SK-N-SH treated with all-trans-retinoic acid at 6 μM for 48 hours (cell line): ENCODE results near the gene PTTG1IP.
"Not testable (repeated sequence)": the region's sequence is repeated elsewhere in the genome, so short reads cannot be mapped to it uniquely, and the experiment has no call there.

Experiments
- ATAC-seq: fragments of 200-7000 bp; cut with Tn5 transposase; 3 replicates; pipeline ENCODE4 v1.9.1; 2020; ENCODE audit warnings: mild to moderate bottlenecking, moderate library complexity
- ARNTL ChIP-seq: fragments of 450-650 bp; formaldehyde crosslinking; IDR thresholded peaks from 2 replicates; pipeline ENCODE4 v1.5.0; 2020; ENCODE audit warnings: low read depth, mild to moderate bottlenecking, moderate library complexity, borderline replicate concordance
- BACH2 ChIP-seq: fragments of 250-450 bp; sonication (Bioruptor Pico); IDR thresholded peaks from 2 replicates; pipeline ENCODE4 v1.9.0; 2021; ENCODE audit warnings: mild to moderate bottlenecking, borderline replicate concordance
- GLIS3 ChIP-seq: fragments of 250-450 bp; sonication (Bioruptor Pico); IDR thresholded peaks from 2 replicates; pipeline ENCODE4 v1.5.0; 2020; ENCODE audit warnings: mild to moderate bottlenecking, moderate library complexity
- OSR1 ChIP-seq: fragments of 250-450 bp; sonication (Bioruptor Pico); IDR thresholded peaks from 2 replicates; pipeline ENCODE4 v1.8.0; 2022; ENCODE audit warnings: moderate library complexity, mild to moderate bottlenecking, inconsistent platforms
- TCF4 ChIP-seq: fragments of 250-450 bp; sonication (Bioruptor Pico); IDR thresholded peaks from 2 replicates; pipeline ENCODE4 v1.8.0; 2021; ENCODE audit warnings: mild to moderate bottlenecking, moderate library complexity, borderline replicate concordance
- ZC3H10 ChIP-seq: fragments of 250-450 bp; sonication (Bioruptor Pico); IDR thresholded peaks from 2 replicates; pipeline ENCODE4 v1.5.1; 2021; ENCODE audit warnings: mild to moderate bottlenecking, moderate library complexity
- ZFP3 ChIP-seq: fragments of 250-450 bp; sonication (Bioruptor Pico); IDR thresholded peaks from 2 replicates; pipeline ENCODE4 v1.5.0; 2020; ENCODE audit warnings: mild to moderate bottlenecking, moderate library complexity
- ZNF565 ChIP-seq: fragments of 450-650 bp; formaldehyde crosslinking; conservative IDR thresholded peaks from 2 replicates; pipeline ENCODE4 v1.5.0; 2020; ENCODE audit warnings: low read depth, mild to moderate bottlenecking, moderate library complexity
- ZNF70 ChIP-seq: fragments of 450-650 bp; formaldehyde crosslinking; IDR thresholded peaks from 2 replicates; pipeline ENCODE4 v1.5.0; 2020; ENCODE audit warnings: mild to moderate bottlenecking, moderate library complexity
- ZNF8 ChIP-seq: fragments of 450-650 bp; formaldehyde crosslinking; IDR thresholded peaks from 2 replicates; pipeline ENCODE4 v1.5.0; 2020; ENCODE audit warnings: mild to moderate bottlenecking, moderate library complexity
- TF ChIP-seq, protein P1 (sequence below): fragments of 250-450 bp; sonication (Bioruptor Pico); IDR thresholded peaks from 2 replicates; pipeline ENCODE4 v1.8.0; 2020; ENCODE audit warnings: mild to moderate bottlenecking, moderate library complexity, borderline replicate concordance
- TF ChIP-seq, protein P2 (sequence below): fragments of 250-450 bp; sonication (Bioruptor Pico); IDR thresholded peaks from 2 replicates; pipeline ENCODE4 v1.5.0; 2020; ENCODE audit warnings: mild to moderate bottlenecking, moderate library complexity
- TF ChIP-seq, protein P3 (sequence below): fragments of 250-450 bp; sonication (Bioruptor Pico); IDR thresholded peaks from 2 replicates; pipeline ENCODE4 v1.8.0; 2021; ENCODE audit warnings: low read depth, mild to moderate bottlenecking, moderate library complexity, borderline replicate concordance
- TF ChIP-seq, protein P4 (sequence below): fragments of 250-450 bp; sonication (Bioruptor Pico); IDR thresholded peaks from 2 replicates; pipeline ENCODE4 v1.5.1; 2021; ENCODE audit warnings: mild to moderate bottlenecking, moderate library complexity

Gene PTTG1IP

DNA sequence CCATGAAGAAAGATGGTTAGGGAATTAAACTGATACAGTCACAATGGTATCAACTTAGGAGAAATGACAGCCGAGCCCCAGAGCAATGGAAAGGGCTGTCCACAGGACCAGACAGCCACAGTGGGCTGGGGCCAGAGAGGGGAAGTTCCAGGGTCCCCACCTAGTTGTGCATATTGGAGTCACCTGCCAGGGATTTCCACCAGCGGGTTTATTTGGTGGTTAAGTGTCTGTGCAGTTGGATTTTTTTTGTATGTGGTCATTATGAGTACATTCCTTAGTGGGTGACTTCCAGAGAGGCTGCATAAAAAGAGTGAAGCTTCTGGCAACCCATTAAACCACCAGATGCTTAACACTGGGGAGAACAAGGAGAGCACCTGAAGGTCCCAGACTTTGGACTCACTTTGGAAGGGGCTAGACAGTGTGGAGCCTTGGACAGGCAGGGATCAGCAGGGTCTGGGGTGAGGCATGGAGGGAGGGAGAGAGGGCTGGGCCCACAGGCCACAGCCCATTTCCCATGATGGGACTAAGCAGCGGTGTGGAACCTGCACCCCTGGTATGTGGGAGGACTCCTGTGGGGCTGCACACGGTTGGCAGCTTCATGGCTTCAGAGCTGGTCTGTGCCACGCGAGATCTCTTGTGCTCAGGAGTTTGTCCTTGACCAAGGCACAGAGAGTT is 7.8 kb upstream of the PTTG1IP start (continued):
- TF ChIP-seq, protein P1, sequence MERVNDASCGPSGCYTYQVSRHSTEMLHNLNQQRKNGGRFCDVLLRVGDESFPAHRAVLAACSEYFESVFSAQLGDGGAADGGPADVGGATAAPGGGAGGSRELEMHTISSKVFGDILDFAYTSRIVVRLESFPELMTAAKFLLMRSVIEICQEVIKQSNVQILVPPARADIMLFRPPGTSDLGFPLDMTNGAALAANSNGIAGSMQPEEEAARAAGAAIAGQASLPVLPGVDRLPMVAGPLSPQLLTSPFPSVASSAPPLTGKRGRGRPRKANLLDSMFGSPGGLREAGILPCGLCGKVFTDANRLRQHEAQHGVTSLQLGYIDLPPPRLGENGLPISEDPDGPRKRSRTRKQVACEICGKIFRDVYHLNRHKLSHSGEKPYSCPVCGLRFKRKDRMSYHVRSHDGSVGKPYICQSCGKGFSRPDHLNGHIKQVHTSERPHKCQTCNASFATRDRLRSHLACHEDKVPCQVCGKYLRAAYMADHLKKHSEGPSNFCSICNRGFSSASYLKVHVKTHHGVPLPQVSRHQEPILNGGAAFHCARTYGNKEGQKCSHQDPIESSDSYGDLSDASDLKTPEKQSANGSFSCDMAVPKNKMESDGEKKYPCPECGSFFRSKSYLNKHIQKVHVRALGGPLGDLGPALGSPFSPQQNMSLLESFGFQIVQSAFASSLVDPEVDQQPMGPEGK: no peak
- TF ChIP-seq ZNF8 (CRISPR knock-in tag): no peak
- TF ChIP-seq TCF4 (CRISPR knock-in tag): no peak
- TF ChIP-seq, protein P2, sequence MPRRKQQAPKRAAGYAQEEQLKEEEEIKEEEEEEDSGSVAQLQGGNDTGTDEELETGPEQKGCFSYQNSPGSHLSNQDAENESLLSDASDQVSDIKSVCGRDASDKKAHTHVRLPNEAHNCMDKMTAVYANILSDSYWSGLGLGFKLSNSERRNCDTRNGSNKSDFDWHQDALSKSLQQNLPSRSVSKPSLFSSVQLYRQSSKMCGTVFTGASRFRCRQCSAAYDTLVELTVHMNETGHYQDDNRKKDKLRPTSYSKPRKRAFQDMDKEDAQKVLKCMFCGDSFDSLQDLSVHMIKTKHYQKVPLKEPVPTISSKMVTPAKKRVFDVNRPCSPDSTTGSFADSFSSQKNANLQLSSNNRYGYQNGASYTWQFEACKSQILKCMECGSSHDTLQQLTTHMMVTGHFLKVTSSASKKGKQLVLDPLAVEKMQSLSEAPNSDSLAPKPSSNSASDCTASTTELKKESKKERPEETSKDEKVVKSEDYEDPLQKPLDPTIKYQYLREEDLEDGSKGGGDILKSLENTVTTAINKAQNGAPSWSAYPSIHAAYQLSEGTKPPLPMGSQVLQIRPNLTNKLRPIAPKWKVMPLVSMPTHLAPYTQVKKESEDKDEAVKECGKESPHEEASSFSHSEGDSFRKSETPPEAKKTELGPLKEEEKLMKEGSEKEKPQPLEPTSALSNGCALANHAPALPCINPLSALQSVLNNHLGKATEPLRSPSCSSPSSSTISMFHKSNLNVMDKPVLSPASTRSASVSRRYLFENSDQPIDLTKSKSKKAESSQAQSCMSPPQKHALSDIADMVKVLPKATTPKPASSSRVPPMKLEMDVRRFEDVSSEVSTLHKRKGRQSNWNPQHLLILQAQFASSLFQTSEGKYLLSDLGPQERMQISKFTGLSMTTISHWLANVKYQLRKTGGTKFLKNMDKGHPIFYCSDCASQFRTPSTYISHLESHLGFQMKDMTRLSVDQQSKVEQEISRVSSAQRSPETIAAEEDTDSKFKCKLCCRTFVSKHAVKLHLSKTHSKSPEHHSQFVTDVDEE: no peak
- TF ChIP-seq ARNTL: no peak
- no peak for TF ChIP-seq ZC3H10 (CRISPR knock-in tag)

DNA sequence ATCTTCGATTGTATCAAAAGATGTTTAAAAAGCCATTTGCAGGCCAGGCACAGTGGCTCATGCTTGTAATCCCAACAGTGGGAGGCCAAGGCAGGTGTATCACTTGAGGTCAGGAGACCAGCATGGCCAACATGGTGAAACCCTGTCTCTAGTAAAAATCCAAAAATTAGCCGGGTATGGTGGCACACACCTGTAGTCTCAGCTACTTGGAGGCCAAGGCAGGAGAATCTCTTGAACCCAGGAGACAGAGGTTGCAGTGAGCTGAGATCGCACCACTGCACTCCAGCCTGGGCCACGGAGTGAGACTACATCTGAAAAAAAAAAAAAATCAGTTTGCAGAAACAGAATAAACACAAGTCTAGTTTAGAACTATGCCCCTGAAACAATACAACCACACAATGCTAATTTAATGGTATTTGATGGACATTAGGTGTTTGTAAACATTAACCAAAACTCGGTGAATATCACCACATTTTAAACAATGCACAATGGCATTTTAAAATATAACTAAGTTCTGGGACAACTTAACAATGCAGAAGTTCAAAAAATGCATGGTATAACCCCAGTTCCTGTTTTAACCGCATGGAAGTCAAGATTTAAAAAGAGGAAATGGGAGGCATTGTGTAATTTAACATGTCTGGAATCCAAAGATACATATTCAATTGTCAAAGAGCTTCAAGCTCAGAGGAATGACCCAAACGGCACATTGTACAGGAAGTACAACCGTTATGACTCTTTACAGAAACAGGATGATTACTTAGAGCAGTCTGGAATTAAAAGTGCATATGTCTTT is 7.1 kb upstream of the PTTG1IP start:
- peak; percentile 40; the same call in 2 of the 3 replicates for ATAC-seq

DNA sequence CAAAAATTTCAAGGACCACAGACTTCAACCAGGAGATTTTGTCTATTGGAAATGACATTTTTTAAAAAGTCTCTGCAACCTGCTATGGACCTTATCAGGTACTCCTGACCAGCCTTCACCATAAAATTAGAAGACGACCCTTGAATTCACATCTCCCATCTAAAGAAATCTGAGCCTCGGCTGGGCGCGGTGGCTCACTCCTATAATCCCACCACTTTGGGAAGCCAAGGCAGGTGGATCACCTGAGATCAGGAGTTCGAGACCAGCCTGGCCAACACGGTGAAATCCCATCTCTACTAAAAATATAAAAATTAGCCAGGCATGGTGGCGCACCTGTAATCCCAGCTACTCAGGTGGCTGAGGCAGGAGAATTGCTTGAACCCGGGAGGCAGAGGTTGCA is 5.7 kb upstream of the PTTG1IP start:
- not testable (repeated sequence) for ATAC-seq

More for the DNA sequence above, 7.1 kb upstream of the PTTG1IP start:
- TF ChIP-seq OSR1 (CRISPR knock-in tag): no peak
- no peak for TF ChIP-seq BACH2 (CRISPR knock-in tag)
- TF ChIP-seq ZNF565 (CRISPR knock-in tag): no peak
- no peak for TF ChIP-seq ZFP3 (CRISPR knock-in tag)
- no peak for TF ChIP-seq TCF4 (CRISPR knock-in tag)
- TF ChIP-seq, protein P3, sequence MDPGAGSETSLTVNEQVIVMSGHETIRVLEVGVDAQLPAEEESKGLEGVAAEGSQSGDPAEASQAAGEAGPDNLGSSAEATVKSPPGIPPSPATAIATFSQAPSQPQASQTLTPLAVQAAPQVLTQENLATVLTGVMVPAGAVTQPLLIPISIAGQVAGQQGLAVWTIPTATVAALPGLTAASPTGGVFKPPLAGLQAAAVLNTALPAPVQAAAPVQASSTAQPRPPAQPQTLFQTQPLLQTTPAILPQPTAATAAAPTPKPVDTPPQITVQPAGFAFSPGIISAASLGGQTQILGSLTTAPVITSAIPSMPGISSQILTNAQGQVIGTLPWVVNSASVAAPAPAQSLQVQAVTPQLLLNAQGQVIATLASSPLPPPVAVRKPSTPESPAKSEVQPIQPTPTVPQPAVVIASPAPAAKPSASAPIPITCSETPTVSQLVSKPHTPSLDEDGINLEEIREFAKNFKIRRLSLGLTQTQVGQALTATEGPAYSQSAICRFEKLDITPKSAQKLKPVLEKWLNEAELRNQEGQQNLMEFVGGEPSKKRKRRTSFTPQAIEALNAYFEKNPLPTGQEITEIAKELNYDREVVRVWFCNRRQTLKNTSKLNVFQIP (CRISPR knock-in tag): no peak
- TF ChIP-seq ARNTL: no peak

DNA sequence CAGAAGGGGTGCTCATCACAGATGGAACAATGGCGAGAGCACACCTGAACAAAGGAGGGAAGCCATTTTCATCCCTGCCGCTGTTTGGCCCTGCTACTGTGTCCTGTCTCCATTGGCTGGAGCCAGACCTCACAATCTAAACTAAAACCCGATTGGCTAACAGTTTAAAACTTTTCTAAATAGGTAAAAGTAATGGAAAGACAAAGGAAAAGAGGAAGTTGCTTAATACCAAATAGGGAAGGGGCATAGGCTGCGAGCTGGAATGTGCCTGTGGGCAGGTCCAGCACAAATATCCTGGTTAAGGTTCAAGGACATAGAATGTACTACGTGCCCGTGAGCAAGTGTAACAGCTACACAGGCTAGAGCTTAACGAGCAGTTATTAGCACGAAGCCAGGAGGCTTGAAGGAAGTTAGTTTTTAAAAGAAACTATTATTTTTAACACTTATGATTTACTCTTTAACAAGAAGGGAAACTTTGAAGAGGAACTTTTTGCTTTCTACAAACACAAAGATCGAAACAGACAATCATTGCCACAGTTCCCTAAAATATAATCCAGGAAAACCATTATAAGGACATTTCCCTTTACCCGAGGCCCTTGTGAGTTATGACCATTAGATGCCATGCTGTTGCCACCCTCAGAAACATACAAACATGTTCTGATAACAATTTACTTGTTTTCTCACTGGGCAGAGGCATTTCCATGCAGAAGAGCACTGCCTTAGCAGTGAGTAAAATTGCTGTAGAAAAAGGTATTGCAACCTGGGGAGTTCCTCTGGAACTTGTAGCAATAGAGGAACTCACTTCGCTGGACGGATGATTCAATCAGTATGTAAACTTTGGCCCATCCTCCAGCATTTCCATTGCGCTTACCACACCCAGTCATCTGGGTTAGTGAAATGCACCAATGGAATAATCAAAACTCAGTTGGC is 4.8 kb upstream of the PTTG1IP start:
- no peak for ATAC-seq
- TF ChIP-seq ZNF565 (CRISPR knock-in tag): no peak
- no peak for TF ChIP-seq GLIS3 (CRISPR knock-in tag)
- TF ChIP-seq, protein P1: no peak
- TF ChIP-seq ZNF8 (CRISPR knock-in tag): no peak
- no peak for TF ChIP-seq BACH2 (CRISPR knock-in tag)
- no peak for TF ChIP-seq ZNF70 (CRISPR knock-in tag)
- TF ChIP-seq, protein P4, sequence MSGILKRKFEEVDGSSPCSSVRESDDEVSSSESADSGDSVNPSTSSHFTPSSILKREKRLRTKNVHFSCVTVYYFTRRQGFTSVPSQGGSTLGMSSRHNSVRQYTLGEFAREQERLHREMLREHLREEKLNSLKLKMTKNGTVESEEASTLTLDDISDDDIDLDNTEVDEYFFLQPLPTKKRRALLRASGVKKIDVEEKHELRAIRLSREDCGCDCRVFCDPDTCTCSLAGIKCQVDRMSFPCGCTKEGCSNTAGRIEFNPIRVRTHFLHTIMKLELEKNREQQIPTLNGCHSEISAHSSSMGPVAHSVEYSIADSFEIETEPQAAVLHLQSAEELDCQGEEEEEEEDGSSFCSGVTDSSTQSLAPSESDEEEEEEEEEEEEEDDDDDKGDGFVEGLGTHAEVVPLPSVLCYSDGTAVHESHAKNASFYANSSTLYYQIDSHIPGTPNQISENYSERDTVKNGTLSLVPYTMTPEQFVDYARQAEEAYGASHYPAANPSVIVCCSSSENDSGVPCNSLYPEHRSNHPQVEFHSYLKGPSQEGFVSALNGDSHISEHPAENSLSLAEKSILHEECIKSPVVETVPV (CRISPR knock-in tag): no peak
- TF ChIP-seq, protein P3 (CRISPR knock-in tag): no peak
